Kidney (tissue), 14 donors: Measurements from ENCODE around the gene MYO1D. TPM values are rescaled to one million over a fixed set of nuclear protein-coding genes. Genes with fewer than 3 reads are reported as not detected.

Source experiments
- DNase-seq, 5 donors: peaks; one replicate each; pipeline ENCODE4 v3.0.0-alpha.2; 2013 to 2020
- FAIRE-seq: peaks from 2 replicates; lab custom pipeline; 2012; peaks lifted over from hg19 to GRCh38; lab: Jason Lieb, UNC
- H3K27ac ChIP-seq, 2 donors: one replicate each; pipeline ENCODE4 v1.7.0; 2013; ENCODE audit warnings: low read depth in 2 of 2, low read length in 2 of 2, inconsistent platforms in 1 of 2
- H3K27me3 ChIP-seq: one replicate; pipeline ENCODE4 v1.7.1; 2013; ENCODE audit warnings: low read length, inconsistent platforms; ENCODE audit not compliant: control insufficient read depth, insufficient read depth
- H3K36me3 ChIP-seq, 3 donors: one replicate each; pipeline versions ENCODE4 v1.7.0 to v1.7.1; 2013; ENCODE audit warnings: low read length in 3 of 3, control low read depth in 1 of 3, inconsistent platforms in 1 of 3; ENCODE audit not compliant: insufficient read depth in 3 of 3, control insufficient read depth in 2 of 3
- H3K4me1 ChIP-seq, 3 donors: one replicate each; pipeline versions ENCODE4 v1.7.0 to v1.7.1; 2013; ENCODE audit warnings: low read length in 3 of 3, inconsistent platforms in 1 of 3, low read depth in 1 of 3; ENCODE audit not compliant: control insufficient read depth in 2 of 3, insufficient read depth in 2 of 3
- H3K4me3 ChIP-seq, 3 donors: one replicate each; pipeline versions ENCODE4 v1.7.0 to v1.8.1; 2013; ENCODE audit warnings: low read length in 3 of 3, control low read depth in 1 of 3, inconsistent platforms in 1 of 3
- H3K9ac ChIP-seq, 3 donors: one replicate each; pipeline versions ENCODE4 v1.7.0 to v1.7.1; 2013; ENCODE audit warnings: low read length in 3 of 3, control low read depth in 1 of 3, inconsistent platforms in 1 of 3
- H3K9me3 ChIP-seq, 3 donors: one replicate each; pipeline versions ENCODE4 v1.7.0 to v1.7.1; 2013; ENCODE audit warnings: low read length in 3 of 3, control low read depth in 1 of 3, inconsistent platforms in 1 of 3; ENCODE audit not compliant: control insufficient read depth in 2 of 3, insufficient read depth in 1 of 3
- intact Hi-C: fragments of 100-400 bp; cut with DNase I; formaldehyde crosslinking; loops from one replicate; pipeline ENCODE4 v1.11.1; 2022
- polyA plus RNA-seq: library from polyadenylated mRNA; stranded (reverse); fragments of 350-450 nt; fragmentation: Illumina TruSeq; extraction: RNeasy Lipid Tissue Mini Kit (QIAGEN cat#74804); gene quantifications from one replicate; pipeline ENCODE4 v1.2.3, GENCODE V29; 2014; ENCODE audit warnings: low read depth, low replicate concordance; ENCODE audit not compliant: insufficient read depth
- total RNA-seq: library from RNA; stranded (reverse); fragmentation: NEBNext Ultra II Directional; extraction: Animal tissue kit (Norgen Biotek cat#: 25700); gene quantifications from one replicate; pipeline ENCODE4 v1.2.1, GENCODE V29; 2021
- TF ChIP-seq, protein P1 (sequence below): IDR thresholded peaks from 3 replicates; pipeline ENCODE4 v1.5.1; 2012; ENCODE audit warnings: mild to moderate bottlenecking, moderate library complexity, borderline replicate concordance; ENCODE audit not compliant: insufficient read depth; ENCODE audit errors: extremely low read depth
- donor health status: control.
- donor health status: control.
- donor health status: control.
- donor health status: control.
- donor health status: control.
- donor health status: DM: yes; HTN: yes; CAD: no.
- donor health status: Normal renal cell carcinoma (clear cell type).

MYO1D gene
- total and polyA plus RNA-seq, 2 donors from 2014 or later, result 21.1 to 99.9 TPM

DNA sequence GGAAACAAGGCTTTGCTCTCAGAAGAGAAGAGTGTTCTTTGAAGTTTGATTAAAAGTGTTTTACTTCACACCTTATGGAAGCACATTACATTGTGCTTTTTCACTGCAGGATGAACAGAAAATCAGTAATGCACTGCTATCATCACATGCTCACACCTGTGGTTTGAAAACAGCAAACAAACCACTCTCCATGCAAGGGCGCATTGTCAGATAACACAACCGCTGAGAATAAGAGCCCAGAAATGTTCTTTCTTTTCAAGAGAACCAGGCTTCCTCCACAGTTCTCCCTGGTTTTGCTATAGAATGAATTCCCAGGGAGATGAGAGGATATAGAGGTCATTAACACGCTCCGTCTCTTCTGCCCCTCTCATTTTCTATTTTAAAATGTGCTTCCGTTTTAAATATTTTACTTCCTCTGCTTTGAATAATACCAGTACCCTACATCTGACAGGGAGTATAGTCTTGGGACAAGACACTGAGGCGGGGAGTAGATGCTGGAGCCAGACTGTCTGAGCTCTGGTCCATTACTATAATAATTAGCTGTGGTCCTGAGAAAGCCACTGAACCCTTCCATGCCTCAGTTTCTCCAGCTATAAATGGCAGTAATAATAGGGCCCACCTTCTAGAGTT is 318.5 kb downstream of the MYO1D start:
- Histone ChIP-seq H3K9me3 (no peaks in the 10 kb centered on the region), H3K27ac (no peak overlapping the region), H3K36me3 (no peaks in the 10 kb centered on the region), H3K9ac (no peak overlapping the region), H3K4me3 (no peak overlapping the region), H3K27me3 (no peaks in the 10 kb centered on the region), H3K4me1 (no peaks in the 10 kb centered on the region)
- TF ChIP-seq, protein P1, sequence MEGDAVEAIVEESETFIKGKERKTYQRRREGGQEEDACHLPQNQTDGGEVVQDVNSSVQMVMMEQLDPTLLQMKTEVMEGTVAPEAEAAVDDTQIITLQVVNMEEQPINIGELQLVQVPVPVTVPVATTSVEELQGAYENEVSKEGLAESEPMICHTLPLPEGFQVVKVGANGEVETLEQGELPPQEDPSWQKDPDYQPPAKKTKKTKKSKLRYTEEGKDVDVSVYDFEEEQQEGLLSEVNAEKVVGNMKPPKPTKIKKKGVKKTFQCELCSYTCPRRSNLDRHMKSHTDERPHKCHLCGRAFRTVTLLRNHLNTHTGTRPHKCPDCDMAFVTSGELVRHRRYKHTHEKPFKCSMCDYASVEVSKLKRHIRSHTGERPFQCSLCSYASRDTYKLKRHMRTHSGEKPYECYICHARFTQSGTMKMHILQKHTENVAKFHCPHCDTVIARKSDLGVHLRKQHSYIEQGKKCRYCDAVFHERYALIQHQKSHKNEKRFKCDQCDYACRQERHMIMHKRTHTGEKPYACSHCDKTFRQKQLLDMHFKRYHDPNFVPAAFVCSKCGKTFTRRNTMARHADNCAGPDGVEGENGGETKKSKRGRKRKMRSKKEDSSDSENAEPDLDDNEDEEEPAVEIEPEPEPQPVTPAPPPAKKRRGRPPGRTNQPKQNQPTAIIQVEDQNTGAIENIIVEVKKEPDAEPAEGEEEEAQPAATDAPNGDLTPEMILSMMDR, result no peak
- FAIRE-seq, result no peak
- no peak for DNase-seq
- intact Hi-C loops, result no loop called here

DNA sequence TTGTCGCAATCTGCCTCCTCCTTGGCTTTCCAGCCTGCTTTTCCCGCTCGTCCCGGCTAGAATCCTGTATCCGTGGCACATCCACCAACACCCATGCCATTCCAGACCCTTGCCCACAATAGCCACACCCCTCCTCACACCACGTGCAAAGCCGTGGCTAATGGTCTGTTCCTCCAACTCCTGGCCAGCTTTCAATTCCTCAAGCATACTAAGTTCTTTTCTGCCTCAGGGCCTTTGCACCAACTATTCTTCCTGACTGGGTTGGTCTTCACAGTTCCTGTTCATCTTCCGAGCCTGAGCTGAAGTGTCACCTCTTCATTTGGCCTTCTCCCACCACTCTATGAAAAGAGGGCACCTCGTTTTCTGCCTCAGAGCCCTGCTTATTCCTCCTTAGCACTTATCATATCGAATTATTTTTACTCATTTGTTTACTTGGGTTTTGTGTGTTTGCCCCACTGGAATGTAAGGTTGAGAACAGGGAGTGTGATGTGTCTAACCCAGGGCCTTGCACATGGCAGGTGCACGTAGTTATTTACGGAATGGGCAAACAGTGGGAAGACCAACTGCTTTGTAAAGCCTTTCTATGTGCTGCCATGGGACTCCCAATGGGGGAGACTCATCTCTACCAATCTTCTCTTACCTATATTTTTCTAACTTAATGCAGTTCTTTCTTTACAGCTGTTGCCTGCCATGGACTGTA is 321.2 kb downstream of the MYO1D start:
- Histone ChIP-seq H3K4me3 (no peak overlapping the region), H3K27ac (no peak overlapping the region), H3K36me3 (no peaks in the 10 kb centered on the region), H3K9ac (no peak overlapping the region), H3K9me3 (no peaks in the 10 kb centered on the region), H3K4me1 (no peaks in the 10 kb centered on the region), H3K27me3 (no peaks in the 10 kb centered on the region)
- TF ChIP-seq, protein P1, result no peak
- DNase-seq (no peak), FAIRE-seq (no peak)
- intact Hi-C loops, result no loop called here

GRCh38 chr17:32553168-32553567 is 323.8 kb downstream of the MYO1D start:
- intact Hi-C loops, result no loop called here
- DNase-seq, result no peak
- no peak overlapping the region for H3K9ac ChIP-seq
- no peak overlapping the region for H3K4me3 ChIP-seq
- FAIRE-seq, result no peak
- H3K9me3 ChIP-seq, result no peaks in the 10 kb centered on the region
- H3K27me3 ChIP-seq, result no peaks in the 10 kb centered on the region
- no peaks in the 10 kb centered on the region for H3K4me1 ChIP-seq
- no peak overlapping the region for H3K27ac ChIP-seq
- H3K36me3 ChIP-seq, result no peaks in the 10 kb centered on the region
- TF ChIP-seq, protein P1, result no peak
